Activated T-helper 1 cell treated with anti-CD3 and anti-CD28 coated beads, Interleukin-12 subunit alpha, Interleukin-12 subunit beta, Interleukin-2, Interleukin-4 antibody, amounts not matched to agents 30 ng/mL and 10 ng/mL and 1 ng/mL, durations not matched to agents 14 hours and 24 hours and 36 hours (primary cell): ENCODE results near the gene FMNL2. TPM values are rescaled to one million over a fixed set of nuclear protein-coding genes. Genes with fewer than 3 reads are reported as not detected.

Experiments used
- DNase-seq: peaks from one replicate; pipeline ENCODE4 v3.0.0; 2021; ENCODE audit warnings: low spot score
- H3K27ac Mint-ChIP-seq: one replicate; pipeline ENCODE4 v1.8.0; 2021; ENCODE audit warnings: mild to moderate bottlenecking, mixed read lengths
- H3K27me3 Mint-ChIP-seq: one replicate; pipeline ENCODE4 v1.8.0; 2022; ENCODE audit warnings: mild to moderate bottlenecking, moderate library complexity, mixed read lengths; ENCODE audit not compliant: insufficient read depth
- H3K36me3 Mint-ChIP-seq: one replicate; pipeline ENCODE4 v1.8.0; 2021; ENCODE audit warnings: low read depth, mixed read lengths
- H3K4me1 Mint-ChIP-seq: one replicate; pipeline ENCODE4 v1.8.0; 2021; ENCODE audit warnings: low read depth, mixed read lengths
- H3K4me3 Mint-ChIP-seq: one replicate; pipeline ENCODE4 v1.8.0; 2021; ENCODE audit warnings: mild to moderate bottlenecking, moderate library complexity, mixed read lengths
- H3K9me3 Mint-ChIP-seq: one replicate; pipeline ENCODE4 v1.8.0; 2021; ENCODE audit warnings: mixed read lengths
- intact Hi-C: fragments of 100-400 bp; cut with micrococcal nuclease; formaldehyde crosslinking; loops from one replicate; pipeline ENCODE4 v1.15.1; 2024
- total RNA-seq: library from RNA; stranded (reverse); gene quantifications from 2 replicates; pipeline ENCODE4 v1.2.3, GENCODE V29; 2022

FMNL2 gene
- total RNA-seq, 1 donor from 2014 or later = 14.8 TPM

DNA sequence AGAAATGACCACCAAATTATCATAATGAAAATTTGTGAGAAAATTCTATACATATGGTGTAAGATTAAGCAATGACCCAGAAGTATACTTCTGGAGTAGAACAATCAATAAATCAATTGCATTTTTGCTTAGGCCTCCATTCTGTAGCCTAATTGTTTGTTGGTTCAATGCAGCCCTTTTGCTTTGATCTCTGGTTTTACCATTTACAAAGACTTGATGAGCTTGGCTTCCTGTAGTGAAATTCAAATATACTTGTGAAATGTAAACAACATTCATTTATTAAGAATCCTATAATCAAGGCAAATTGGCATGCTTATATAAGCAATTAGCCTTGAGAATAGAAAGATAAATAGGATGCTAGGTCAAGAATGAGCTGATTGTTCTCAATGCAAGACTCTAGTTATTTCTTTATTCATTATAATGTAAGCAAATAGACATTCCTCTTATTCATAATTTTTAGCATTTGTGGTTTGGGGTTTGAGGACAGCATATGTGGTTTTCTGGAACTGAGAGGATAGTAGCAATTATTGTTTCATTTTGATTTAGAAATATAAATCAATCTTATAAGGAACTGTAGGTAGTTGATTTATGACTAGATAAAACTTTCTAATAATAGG is 9.7 kb downstream of the FMNL2 start:
- DNase-seq = no peak
- H3K4me1 Mint-ChIP-seq = peaks cover 6% of the 10 kb centered on the region
- no peaks in the 10 kb centered on the region for H3K9me3 Mint-ChIP-seq
- intact Hi-C loops = no loop called here
- H3K27me3 Mint-ChIP-seq = peaks cover 4% of the 10 kb centered on the region
- H3K36me3 Mint-ChIP-seq = no peaks in the 10 kb centered on the region
- H3K27ac Mint-ChIP-seq = no peak overlapping the region
- H3K4me3 Mint-ChIP-seq = no peak overlapping the region

GRCh38 chr2:152347076-152347475 is 12.1 kb downstream of the FMNL2 start:
- intact Hi-C loops = no loop called here
- Mint-ChIP-seq H3K4me3 (no peak overlapping the region), H3K27me3 (peaks cover 5% of the 10 kb centered on the region), H3K36me3 (no peaks in the 10 kb centered on the region), H3K27ac (no peak overlapping the region), H3K9me3 (no peaks in the 10 kb centered on the region), H3K4me1 (peaks cover 6% of the 10 kb centered on the region)
- DNase-seq = no peak

DNA sequence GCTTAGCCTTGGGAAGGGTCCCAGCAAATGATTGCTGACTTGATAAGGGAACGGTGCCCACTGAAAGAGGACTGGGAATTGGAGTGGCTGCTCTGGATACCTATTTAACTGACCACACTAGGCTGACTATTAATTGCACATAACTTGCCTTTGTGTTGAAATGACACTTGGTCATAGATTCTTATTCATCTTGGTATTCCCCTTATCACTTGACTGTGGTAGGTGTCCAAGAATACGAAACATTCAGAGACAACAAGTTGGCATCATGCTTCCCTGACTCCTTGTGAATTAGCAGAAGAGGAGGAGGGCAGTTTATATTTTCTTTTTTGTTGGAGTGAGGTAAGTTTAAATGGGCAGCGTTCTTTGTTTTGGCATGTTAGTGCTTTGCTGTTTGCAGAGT is 13.4 kb downstream of the FMNL2 start:
- Mint-ChIP-seq H3K36me3 (no peaks in the 10 kb centered on the region), H3K4me1 (peaks cover 6% of the 10 kb centered on the region), H3K4me3 (no peak overlapping the region), H3K27ac (no peak overlapping the region), H3K9me3 (no peaks in the 10 kb centered on the region), H3K27me3 (peaks cover 2% of the 10 kb centered on the region)
- DNase-seq = no peak
- intact Hi-C loops = no loop called here

DNA sequence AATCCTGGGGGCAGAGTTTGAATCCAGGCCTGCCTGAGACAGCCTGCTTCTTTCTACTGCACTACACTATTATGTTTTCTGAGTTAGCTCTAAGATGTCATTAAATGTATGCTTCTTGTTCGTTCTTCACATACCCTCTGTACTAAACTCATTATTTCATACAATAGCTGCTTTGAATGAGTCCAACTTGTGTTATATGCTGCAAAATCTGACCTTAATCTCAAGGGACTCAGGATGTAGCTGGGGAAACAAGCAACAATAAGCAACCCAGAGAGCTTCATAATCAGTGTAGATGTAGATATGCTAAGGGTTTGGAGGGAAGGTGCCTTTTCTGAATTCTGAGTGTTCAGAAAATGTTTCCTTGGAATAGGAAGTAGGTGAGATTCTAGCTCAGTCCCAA is 14.4 kb downstream of the FMNL2 start:
- no peaks in the 10 kb centered on the region for H3K9me3 Mint-ChIP-seq
- H3K4me1 Mint-ChIP-seq = peaks cover 6% of the 10 kb centered on the region
- intact Hi-C loops = no loop called here
- no peak for DNase-seq
- no peaks in the 10 kb centered on the region for H3K36me3 Mint-ChIP-seq
- H3K27me3 Mint-ChIP-seq = peaks cover 2% of the 10 kb centered on the region
- H3K4me3 Mint-ChIP-seq = no peak overlapping the region
- no peak overlapping the region for H3K27ac Mint-ChIP-seq

- DNase-seq = no peak
- intact Hi-C loops = no loop called here
- Mint-ChIP-seq H3K4me3 (no peak overlapping the region), H3K27me3 (peaks cover 2% of the 10 kb centered on the region), H3K4me1 (peaks cover 6% of the 10 kb centered on the region), H3K9me3 (no peaks in the 10 kb centered on the region), H3K36me3 (no peaks in the 10 kb centered on the region), H3K27ac (no peak overlapping the region)
These were observed 15.2 kb downstream of the FMNL2 start for GRCh38 chr2:152350155-152350679.

DNA sequence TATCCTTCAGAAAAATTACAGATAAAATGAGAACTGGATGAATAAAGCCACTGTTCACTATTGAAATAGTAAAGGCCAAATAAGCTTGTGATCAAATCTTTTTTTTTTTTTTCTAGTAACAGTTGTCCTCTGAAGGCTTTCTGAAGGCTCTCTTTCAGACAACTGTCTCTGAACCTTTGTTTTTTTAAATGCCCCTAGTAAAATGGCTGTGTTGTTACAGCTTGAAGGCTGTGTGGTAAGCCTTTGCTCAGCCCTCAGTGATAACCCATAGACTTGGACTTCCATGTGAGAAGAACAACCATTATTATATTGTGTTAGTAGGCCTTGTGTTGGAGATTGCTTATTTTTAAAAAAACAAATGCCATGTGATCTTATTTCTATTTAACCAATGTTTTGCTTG is 17.6 kb downstream of the FMNL2 start:
- no peaks in the 10 kb centered on the region for H3K36me3 Mint-ChIP-seq
- H3K27me3 Mint-ChIP-seq = peaks cover 2% of the 10 kb centered on the region
- no peaks in the 10 kb centered on the region for H3K9me3 Mint-ChIP-seq
- peaks cover 6% of the 10 kb centered on the region for H3K4me1 Mint-ChIP-seq
- no peak for DNase-seq
- no peak overlapping the region for H3K4me3 Mint-ChIP-seq
- H3K27ac Mint-ChIP-seq = no peak overlapping the region
- intact Hi-C loops = no loop called here

DNA sequence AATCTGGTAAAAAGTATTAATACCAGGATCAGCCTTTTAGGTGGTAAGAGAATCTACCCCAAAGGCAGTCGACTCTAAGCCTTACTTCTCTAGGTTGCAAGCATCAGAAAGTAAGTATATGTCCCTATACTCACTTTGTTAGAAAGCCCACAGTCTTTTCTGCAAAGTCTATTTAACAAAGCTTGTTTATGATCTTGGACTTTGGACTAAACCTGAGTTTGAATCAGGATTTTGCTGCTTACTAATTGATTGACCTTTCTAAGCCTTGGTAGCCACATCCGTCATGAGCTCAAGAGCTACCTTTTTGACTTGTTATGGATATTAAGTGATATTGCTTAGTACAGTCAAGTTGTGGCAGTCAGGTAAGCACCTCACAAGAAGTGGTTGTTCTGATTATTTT is 18.4 kb downstream of the FMNL2 start:
- Mint-ChIP-seq H3K27ac (no peak overlapping the region), H3K4me1 (no peaks in the 10 kb centered on the region), H3K36me3 (no peaks in the 10 kb centered on the region), H3K4me3 (no peak overlapping the region), H3K9me3 (no peaks in the 10 kb centered on the region), H3K27me3 (peaks cover 2% of the 10 kb centered on the region)
- no peak for DNase-seq
- intact Hi-C loops = no loop called here

- Mint-ChIP-seq H3K4me3 (no peak overlapping the region), H3K9me3 (no peaks in the 10 kb centered on the region), H3K27ac (no peak overlapping the region), H3K4me1 (no peaks in the 10 kb centered on the region), H3K36me3 (no peaks in the 10 kb centered on the region), H3K27me3 (peaks cover 2% of the 10 kb centered on the region)
- intact Hi-C loops = no loop called here
- no peak for DNase-seq
These were observed 19.2 kb downstream of the FMNL2 start for GRCh38 chr2:152354069-152354755.

DNA sequence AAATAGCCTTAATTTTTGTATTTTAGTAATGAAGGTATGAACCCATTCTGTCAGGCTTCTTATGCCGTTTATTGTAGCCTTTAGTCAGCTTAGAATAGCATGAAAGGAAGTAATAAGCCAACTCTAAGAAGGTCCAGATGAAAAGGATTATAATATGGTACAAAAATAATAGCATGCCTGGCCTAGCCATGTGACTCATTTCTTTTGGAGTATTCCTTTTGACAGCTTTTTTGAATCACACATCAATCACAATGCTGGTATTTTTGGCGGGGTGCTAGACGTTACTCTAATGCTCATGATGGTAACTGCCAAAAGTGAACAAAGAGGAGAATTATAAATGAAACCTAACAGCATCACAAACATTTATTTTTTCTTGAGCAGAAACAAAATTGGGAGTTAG is 19.9 kb downstream of the FMNL2 start:
- Mint-ChIP-seq H3K27ac (no peak overlapping the region), H3K4me1 (no peaks in the 10 kb centered on the region)

DNA sequence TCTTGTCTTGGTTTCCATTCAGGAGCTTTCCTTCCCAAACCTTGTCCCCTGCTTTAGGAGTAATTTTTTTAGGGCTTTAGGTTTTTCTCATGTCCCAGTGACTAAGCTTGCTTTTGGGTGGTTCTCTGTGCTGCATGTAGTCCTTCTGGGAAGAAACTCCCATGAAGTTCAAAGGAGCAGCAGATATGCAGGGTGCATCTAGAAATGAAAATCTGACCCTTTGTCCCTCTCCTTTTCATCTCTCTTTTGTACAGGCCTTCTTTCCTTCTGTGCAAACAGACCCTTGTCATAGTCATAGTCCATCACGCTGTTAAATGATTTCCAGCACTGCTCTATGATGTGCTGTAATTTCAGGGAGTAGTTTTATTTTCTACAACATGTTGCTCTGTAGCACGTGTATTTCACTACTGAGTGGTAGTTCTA is 20.4 kb downstream of the FMNL2 start:
- Mint-ChIP-seq H3K27ac (no peak overlapping the region), H3K4me1 (no peaks in the 10 kb centered on the region), H3K36me3 (no peaks in the 10 kb centered on the region), H3K9me3 (no peaks in the 10 kb centered on the region), H3K4me3 (no peak overlapping the region), H3K27me3 (peaks cover 4% of the 10 kb centered on the region)
- DNase-seq = no peak
- intact Hi-C loops = no loop called here

More for the DNA sequence above, 19.9 kb downstream of the FMNL2 start:
- Mint-ChIP-seq H3K4me3 (no peak overlapping the region), H3K36me3 (no peaks in the 10 kb centered on the region), H3K9me3 (no peaks in the 10 kb centered on the region), H3K27me3 (peaks cover 4% of the 10 kb centered on the region)
- intact Hi-C loops = no loop called here
- no peak for DNase-seq

- no peak for DNase-seq
- intact Hi-C loops = no loop called here
- Mint-ChIP-seq H3K27me3 (peaks cover 4% of the 10 kb centered on the region), H3K9me3 (no peaks in the 10 kb centered on the region), H3K4me1 (no peaks in the 10 kb centered on the region), H3K4me3 (no peak overlapping the region), H3K36me3 (no peaks in the 10 kb centered on the region), H3K27ac (no peak overlapping the region)
These were observed 24.8 kb downstream of the FMNL2 start for GRCh38 chr2:152359573-152360363.

- peaks cover 4% of the 10 kb centered on the region for H3K27me3 Mint-ChIP-seq
- H3K4me3 Mint-ChIP-seq = no peak overlapping the region
- peaks cover 8% of the 10 kb centered on the region for H3K4me1 Mint-ChIP-seq
- no peak for DNase-seq
- intact Hi-C loops = no loop called here
- no peaks in the 10 kb centered on the region for H3K9me3 Mint-ChIP-seq
- no peak overlapping the region for H3K27ac Mint-ChIP-seq
- H3K36me3 Mint-ChIP-seq = no peaks in the 10 kb centered on the region
These were observed 29.0 kb downstream of the FMNL2 start for GRCh38 chr2:152363936-152364335.
